Activated T-helper 2 cell treated with anti-CD3 and anti-CD28 coated beads, Interferon-gamma antibody, Interleukin-2, Interleukin-4, amounts not matched to agents 10 μg/mL and 5 μg/mL and 100 μg/mL, durations not matched to agents 14 hours and 24 hours and 36 hours (primary cell): Measurements from ENCODE around the gene GNG12. TPM values are rescaled to one million over a fixed set of nuclear protein-coding genes. Genes with fewer than 3 reads are reported as not detected.

ENCODE experiments used
- DNase-seq: peaks from one replicate; pipeline ENCODE4 v3.0.0; 2021; ENCODE audit warnings: low spot score
- H3K27ac Mint-ChIP-seq: one replicate; pipeline ENCODE4 v1.8.0; 2021; ENCODE audit warnings: mixed read lengths
- H3K27me3 Mint-ChIP-seq: one replicate; pipeline ENCODE4 v1.8.0; 2021; ENCODE audit warnings: low read depth, mixed read lengths
- H3K36me3 Mint-ChIP-seq: one replicate; pipeline ENCODE4 v1.8.0; 2021; ENCODE audit warnings: low read depth, mixed read lengths
- H3K4me1 Mint-ChIP-seq: one replicate; pipeline ENCODE4 v1.8.0; 2021; ENCODE audit warnings: low read depth, mixed read lengths
- H3K4me3 Mint-ChIP-seq: one replicate; pipeline ENCODE4 v1.8.0; 2021; ENCODE audit warnings: low read depth, mild to moderate bottlenecking, moderate library complexity, mixed read lengths
- H3K9me3 Mint-ChIP-seq: one replicate; pipeline ENCODE4 v1.8.0; 2021; ENCODE audit warnings: mixed read lengths
- intact Hi-C: fragments of 100-400 bp; cut with micrococcal nuclease; formaldehyde crosslinking; loops from one replicate; pipeline ENCODE4 v1.15.1; 2023
- total RNA-seq: library from RNA; stranded (reverse); gene quantifications from 2 replicates; pipeline ENCODE4 v1.2.3, GENCODE V29; 2022

Gene GNG12
- total RNA-seq, 1 donor from 2014 or later = 0.16 TPM

GRCh38 chr1:67767103-67767782 is 66.0 kb downstream of the GNG12 start:
- Mint-ChIP-seq H3K27me3 (peaks cover 24% of the 10 kb centered on the region), H3K36me3 (no peaks in the 10 kb centered on the region), H3K4me3 (no peak overlapping the region), H3K9me3 (no peaks in the 10 kb centered on the region), H3K4me1 (peaks cover 25% of the 10 kb centered on the region), H3K27ac (no peak overlapping the region)
- no peak for DNase-seq
- intact Hi-C loops = loop anchor here (2.0 to 5.0 kb wide), 2 partner anchors 65 to 350 kb away; partner anchors contain the start of gene GNG12

DNA sequence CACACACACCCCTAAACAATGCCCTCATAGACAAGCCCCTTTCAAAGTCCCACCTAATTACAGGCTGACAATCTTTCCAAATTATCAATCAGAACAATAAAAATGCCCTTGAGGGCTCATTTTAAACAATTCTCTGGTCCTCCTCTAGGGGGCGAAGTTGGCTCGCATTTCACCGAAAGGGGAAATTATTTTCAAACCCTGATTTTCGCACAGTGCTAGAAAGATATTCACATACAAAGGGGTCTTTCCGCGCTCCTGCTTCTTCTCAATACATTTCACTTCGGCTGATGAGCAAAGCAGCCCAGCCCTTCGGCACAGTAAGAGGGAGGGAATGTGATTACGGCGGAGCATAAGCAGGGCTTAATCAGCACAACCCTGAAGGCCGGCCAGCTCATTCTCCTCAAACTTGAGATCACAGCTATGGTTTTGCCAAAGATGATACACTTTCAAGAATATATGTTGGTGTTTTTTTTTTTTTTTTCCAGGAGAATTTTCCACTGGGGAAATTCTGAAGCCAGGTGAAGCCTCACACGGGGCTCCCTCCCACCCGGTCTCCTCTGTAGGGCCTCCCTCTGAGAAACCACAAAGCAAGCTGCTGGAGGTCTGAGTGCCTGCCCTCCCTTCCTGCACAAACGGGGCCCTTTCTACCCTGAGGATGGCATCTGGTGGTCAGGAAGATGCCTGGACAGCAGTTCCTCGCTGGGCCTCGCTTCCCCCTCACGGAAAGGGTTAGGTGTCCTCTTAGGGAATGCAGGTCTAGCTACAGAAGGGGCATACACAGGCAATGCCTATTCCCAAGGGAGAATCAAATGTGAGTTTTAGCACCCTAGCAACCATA is 66.9 kb downstream of the GNG12 start:
- Mint-ChIP-seq H3K27me3 (peaks cover 26% of the 10 kb centered on the region), H3K36me3 (no peaks in the 10 kb centered on the region), H3K4me1 (peaks cover 25% of the 10 kb centered on the region), H3K9me3 (no peaks in the 10 kb centered on the region), H3K4me3 (no peak overlapping the region), H3K27ac (no peak overlapping the region)
- DNase-seq = no peak
- intact Hi-C loops = loop anchor here (2.0 to 5.0 kb wide), 2 partner anchors 66 to 350 kb away; partner anchors contain the start of gene GNG12

DNA sequence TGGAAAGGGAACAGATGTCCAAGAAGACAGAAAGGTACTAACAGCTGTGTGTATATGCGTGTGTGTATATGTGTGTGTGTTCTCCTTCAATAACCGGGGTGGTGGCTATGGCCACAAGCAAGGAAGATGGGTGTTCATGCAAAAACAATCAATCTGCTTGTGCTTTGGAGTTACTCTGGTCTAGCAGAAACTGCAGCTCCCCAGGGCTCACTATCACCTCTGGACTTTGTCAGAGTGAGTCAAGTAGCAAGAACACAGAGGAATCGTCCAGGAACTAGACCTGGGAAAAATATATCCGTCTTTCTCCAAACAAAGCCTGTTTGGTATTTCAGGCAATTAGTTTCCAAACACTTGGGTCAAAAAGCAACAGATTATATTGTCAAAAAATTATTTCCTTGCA is 68.6 kb downstream of the GNG12 start:
- Mint-ChIP-seq H3K4me3 (no peak overlapping the region), H3K4me1 (peaks cover 18% of the 10 kb centered on the region), H3K36me3 (no peaks in the 10 kb centered on the region), H3K27me3 (peaks cover 33% of the 10 kb centered on the region), H3K27ac (no peak overlapping the region), H3K9me3 (no peaks in the 10 kb centered on the region)
- no peak for DNase-seq
- intact Hi-C loops = loop anchor here (5.0 kb wide), 1 partner anchor 68 kb away; the partner anchor contains the start of gene GNG12

- intact Hi-C loops = loop anchor here (2.0 kb wide), 1 partner anchor 75 kb away; no protein-coding TSS in a partner anchor
- Mint-ChIP-seq H3K27ac (no peak overlapping the region), H3K36me3 (no peaks in the 10 kb centered on the region), H3K4me1 (peaks cover 6% of the 10 kb centered on the region), H3K4me3 (no peak overlapping the region), H3K9me3 (no peaks in the 10 kb centered on the region), H3K27me3 (peaks cover 28% of the 10 kb centered on the region)
- no peak for DNase-seq
Measured at GRCh38 chr1:67761730-67762129, 71.5 kb downstream of the GNG12 start.

- H3K27me3 Mint-ChIP-seq = peaks cover 27% of the 10 kb centered on the region
- no peak overlapping the region for H3K27ac Mint-ChIP-seq
- intact Hi-C loops = loop anchor here (2.0 kb wide), 1 partner anchor 74 kb away; no protein-coding TSS in a partner anchor
- H3K4me1 Mint-ChIP-seq = peaks cover 2% of the 10 kb centered on the region
- DNase-seq = no peak
- H3K36me3 Mint-ChIP-seq = no peaks in the 10 kb centered on the region
- H3K4me3 Mint-ChIP-seq = no peak overlapping the region
- H3K9me3 Mint-ChIP-seq = no peaks in the 10 kb centered on the region
Measured at GRCh38 chr1:67761091-67761490, 72.2 kb downstream of the GNG12 start.

DNA sequence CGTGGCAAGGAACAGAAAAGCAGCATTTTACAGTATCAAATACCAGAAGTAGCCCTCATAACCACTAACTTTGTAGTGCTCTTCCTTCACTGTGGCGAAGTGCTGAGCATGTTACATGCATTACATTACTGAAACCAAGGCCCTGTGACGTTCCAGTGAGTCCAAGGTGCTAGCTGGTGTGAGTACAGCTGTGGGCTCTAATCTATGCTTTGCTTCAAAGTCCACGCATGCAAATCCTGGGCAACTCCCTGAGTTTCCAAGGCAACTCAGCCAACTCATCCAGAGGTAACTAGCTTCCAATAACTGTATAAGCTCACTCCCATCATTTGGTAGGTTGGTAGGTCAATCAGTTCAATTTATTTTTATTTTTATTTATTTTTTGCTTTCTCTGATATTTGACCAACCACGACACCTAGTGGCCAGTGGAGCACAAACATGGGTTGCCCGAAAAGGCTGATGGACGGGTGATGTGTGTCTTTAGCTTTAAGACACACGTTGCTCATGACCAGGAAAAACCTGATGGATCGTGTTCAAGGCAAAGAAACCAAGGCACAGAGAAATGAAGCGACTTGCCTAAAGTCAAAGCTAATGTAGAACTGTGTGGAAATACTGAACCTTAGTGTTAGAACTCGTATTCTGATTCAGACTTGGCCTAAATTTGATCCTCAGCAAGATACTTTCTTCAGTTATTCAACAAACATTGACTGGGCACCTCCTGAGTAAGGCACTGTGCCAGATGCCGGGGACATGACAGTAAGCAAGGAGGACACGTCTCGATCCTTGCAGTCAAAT is 73.0 kb downstream of the GNG12 start:
- no peaks in the 10 kb centered on the region for H3K36me3 Mint-ChIP-seq

DNA sequence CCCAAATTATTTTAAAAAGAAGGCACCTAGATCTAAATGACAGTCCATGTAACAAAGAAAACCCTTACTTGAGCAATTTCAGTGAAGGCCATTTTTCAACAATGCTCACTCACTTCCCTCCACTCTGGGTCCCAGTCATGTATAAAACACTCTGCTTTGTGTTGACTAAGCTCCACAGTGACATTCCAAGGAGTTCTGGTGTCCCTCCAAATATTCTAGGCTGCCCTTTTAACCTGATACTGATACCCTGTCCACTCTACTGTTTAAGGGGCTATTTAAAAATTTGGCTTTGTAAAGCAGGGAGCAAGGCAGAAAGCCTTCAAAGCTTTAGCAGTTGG is 73.6 kb downstream of the GNG12 start:
- Mint-ChIP-seq H3K27ac (no peak overlapping the region), H3K36me3 (no peaks in the 10 kb centered on the region), H3K4me1 (peaks cover 4% of the 10 kb centered on the region), H3K9me3 (no peaks in the 10 kb centered on the region), H3K4me3 (no peak overlapping the region), H3K27me3 (peaks cover 24% of the 10 kb centered on the region)
- intact Hi-C loops = loop anchor here (1.0 to 2.0 kb wide), 3 partner anchors 73 to 227 kb away; no protein-coding TSS in a partner anchor
- no peak for DNase-seq

More for the DNA sequence above, 73.0 kb downstream of the GNG12 start:
- no peaks in the 10 kb centered on the region for H3K4me1 Mint-ChIP-seq
- intact Hi-C loops = loop anchor here (1.0 to 2.0 kb wide), 3 partner anchors 73 to 228 kb away; no protein-coding TSS in a partner anchor
- peaks cover 26% of the 10 kb centered on the region for H3K27me3 Mint-ChIP-seq
- H3K4me3 Mint-ChIP-seq = no peak overlapping the region
- H3K27ac Mint-ChIP-seq = no peak overlapping the region
- H3K9me3 Mint-ChIP-seq = no peaks in the 10 kb centered on the region
- DNase-seq = peak; percentile 20

- no peak for DNase-seq
- H3K27ac Mint-ChIP-seq = no peak overlapping the region
- H3K4me3 Mint-ChIP-seq = no peak overlapping the region
- peaks cover 10% of the 10 kb centered on the region for H3K4me1 Mint-ChIP-seq
- no peaks in the 10 kb centered on the region for H3K36me3 Mint-ChIP-seq
- H3K9me3 Mint-ChIP-seq = no peaks in the 10 kb centered on the region
- peaks cover 19% of the 10 kb centered on the region for H3K27me3 Mint-ChIP-seq
- intact Hi-C loops = no loop called here
Measured at GRCh38 chr1:67759066-67759465, 74.2 kb downstream of the GNG12 start.

- intact Hi-C loops = no loop called here
- no peak for DNase-seq
- no peak overlapping the region for H3K4me3 Mint-ChIP-seq
- no peaks in the 10 kb centered on the region for H3K9me3 Mint-ChIP-seq
- peaks cover 4% of the 10 kb centered on the region for H3K27me3 Mint-ChIP-seq
- H3K27ac Mint-ChIP-seq = no peak overlapping the region
- H3K36me3 Mint-ChIP-seq = no peaks in the 10 kb centered on the region
- H3K4me1 Mint-ChIP-seq = peaks cover 11% of the 10 kb centered on the region
Measured at GRCh38 chr1:67755619-67756018, 77.6 kb downstream of the GNG12 start.

GRCh38 chr1:67755160-67755559 is 78.1 kb downstream of the GNG12 start:
- Mint-ChIP-seq H3K27ac (no peak overlapping the region), H3K9me3 (no peaks in the 10 kb centered on the region), H3K36me3 (no peaks in the 10 kb centered on the region), H3K27me3 (no peaks in the 10 kb centered on the region), H3K4me3 (no peak overlapping the region), H3K4me1 (peaks cover 13% of the 10 kb centered on the region)
- no peak for DNase-seq
- intact Hi-C loops = no loop called here

- H3K27me3 Mint-ChIP-seq = no peaks in the 10 kb centered on the region
- H3K4me3 Mint-ChIP-seq = no peak overlapping the region
- no peak overlapping the region for H3K27ac Mint-ChIP-seq
- H3K9me3 Mint-ChIP-seq = no peaks in the 10 kb centered on the region
- no peak for DNase-seq
- H3K36me3 Mint-ChIP-seq = no peaks in the 10 kb centered on the region
- intact Hi-C loops = no loop called here
- H3K4me1 Mint-ChIP-seq = peaks cover 18% of the 10 kb centered on the region
Measured at GRCh38 chr1:67754526-67754920, 78.7 kb downstream of the GNG12 start.

DNA sequence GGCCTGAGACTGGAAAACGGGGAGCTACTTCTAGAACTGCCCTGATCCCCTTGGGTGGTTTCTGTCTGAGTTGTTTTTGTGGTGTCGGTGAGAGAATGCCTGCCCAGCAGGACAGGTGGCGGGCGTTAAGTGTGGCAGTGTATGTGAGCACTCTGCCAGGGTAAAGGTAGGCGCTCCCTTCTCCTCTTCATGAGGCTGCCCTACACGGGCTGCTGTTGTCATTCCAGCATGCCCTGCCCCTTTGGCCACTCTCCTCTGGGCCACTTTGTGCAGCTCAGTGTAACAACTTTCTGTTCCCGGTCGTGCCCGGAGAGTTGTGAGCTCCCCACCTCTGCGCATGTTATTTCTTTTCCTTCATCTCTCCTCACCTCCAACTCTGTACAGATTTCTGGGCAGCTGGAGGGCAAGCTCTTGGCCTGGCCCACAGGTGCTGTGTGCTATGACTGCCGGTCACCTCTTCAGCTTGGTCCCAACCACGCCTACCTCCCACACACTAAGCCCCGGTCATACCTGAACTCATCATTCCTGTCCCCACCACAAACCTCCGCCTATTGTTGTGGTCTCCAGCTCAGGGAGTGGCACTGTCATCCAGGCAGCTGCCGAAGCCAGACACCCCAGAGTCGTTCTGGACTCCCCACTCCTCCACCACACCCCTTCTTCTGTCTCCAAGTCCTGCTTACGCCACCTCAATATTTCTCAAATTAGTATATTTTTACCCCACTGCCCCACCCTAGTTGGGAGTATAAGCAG is 79.3 kb downstream of the GNG12 start:
- Mint-ChIP-seq H3K36me3 (no peaks in the 10 kb centered on the region), H3K27me3 (no peaks in the 10 kb centered on the region), H3K27ac (no peak overlapping the region), H3K9me3 (no peaks in the 10 kb centered on the region), H3K4me3 (no peak overlapping the region), H3K4me1 (peaks cover 18% of the 10 kb centered on the region)
- intact Hi-C loops = no loop called here
- no peak for DNase-seq
